UCSD-AML1 (cell line): ENCODE data around the gene GLYATL1B.
"Not testable (repeated sequence)": the region's sequence is repeated elsewhere in the genome, so short reads cannot be mapped to it uniquely, and the experiment has no call there.

Experiments used
- DNase-seq: peaks from one replicate; lab custom pipeline; 2025; ENCODE audit not compliant: unreplicated experiment; lab: John Stamatoyannopoulos, UW

Gene GLYATL1B

GRCh38 chr11:59086007-59086406, at the start of gene GLYATL1B:
Gene GLYATL1B (plus strand): TSS chr11:59086307. CDS start chr11:59086307, 0 bp downstream.
- not testable (repeated sequence) for DNase-seq

- not testable (repeated sequence) for DNase-seq
These were observed 49.6 kb upstream of the GLYATL1B start for GRCh38 chr11:59036542-59036941.

- not testable (repeated sequence) for DNase-seq
These were observed 48.7 kb upstream of the GLYATL1B start for GRCh38 chr11:59037434-59037833.

- no peak for DNase-seq
These were observed 45.5 kb upstream of the GLYATL1B start for GRCh38 chr11:59040607-59041006.

GRCh38 chr11:59051383-59051782, 34.7 kb upstream of the GLYATL1B start:
- not testable (repeated sequence) for DNase-seq

- not testable (repeated sequence) for DNase-seq
These were observed 33.8 kb upstream of the GLYATL1B start for GRCh38 chr11:59052355-59052754.

- peak; percentile 56 for DNase-seq
These were observed 32.7 kb upstream of the GLYATL1B start for GRCh38 chr11:59053387-59053786.

- peak; percentile 89 for DNase-seq
These were observed 27.7 kb upstream of the GLYATL1B start for GRCh38 chr11:59058120-59059033.

GRCh38 chr11:59060096-59060495, 26.0 kb upstream of the GLYATL1B start:
- DNase-seq: not testable (repeated sequence)

- DNase-seq: no peak
These were observed 23.2 kb upstream of the GLYATL1B start for GRCh38 chr11:59062602-59063529.

- not testable (repeated sequence) for DNase-seq
These were observed 21.9 kb upstream of the GLYATL1B start for GRCh38 chr11:59063996-59064727.

GRCh38 chr11:59069087-59069486, 17.0 kb upstream of the GLYATL1B start:
- DNase-seq: no peak

GRCh38 chr11:59076876-59077571, 9.1 kb upstream of the GLYATL1B start:
- no peak for DNase-seq

- DNase-seq: no peak
These were observed 7.7 kb upstream of the GLYATL1B start for GRCh38 chr11:59078435-59078834.

- DNase-seq: no peak
These were observed 7.0 kb upstream of the GLYATL1B start for GRCh38 chr11:59079086-59079485.

- not testable (repeated sequence) for DNase-seq
These were observed 5.7 kb upstream of the GLYATL1B start for GRCh38 chr11:59080421-59080820.

GRCh38 chr11:59081430-59082020, 4.6 kb upstream of the GLYATL1B start:
- DNase-seq: not testable (repeated sequence)

GRCh38 chr11:59088162-59088561, 2.1 kb downstream of the GLYATL1B start:
- DNase-seq: no peak

GRCh38 chr11:59093576-59093975, 7.5 kb downstream of the GLYATL1B start:
- not testable (repeated sequence) for DNase-seq

GRCh38 chr11:59095225-59095624, 9.1 kb downstream of the GLYATL1B start:
- not testable (repeated sequence) for DNase-seq
